ENCODE results near the gene TANGO2.

GRCh38 chr22:20062766-20063083 lies 41.8 kb downstream of the TANGO2 start:
- TF ChIP-seq, protein P1, sequence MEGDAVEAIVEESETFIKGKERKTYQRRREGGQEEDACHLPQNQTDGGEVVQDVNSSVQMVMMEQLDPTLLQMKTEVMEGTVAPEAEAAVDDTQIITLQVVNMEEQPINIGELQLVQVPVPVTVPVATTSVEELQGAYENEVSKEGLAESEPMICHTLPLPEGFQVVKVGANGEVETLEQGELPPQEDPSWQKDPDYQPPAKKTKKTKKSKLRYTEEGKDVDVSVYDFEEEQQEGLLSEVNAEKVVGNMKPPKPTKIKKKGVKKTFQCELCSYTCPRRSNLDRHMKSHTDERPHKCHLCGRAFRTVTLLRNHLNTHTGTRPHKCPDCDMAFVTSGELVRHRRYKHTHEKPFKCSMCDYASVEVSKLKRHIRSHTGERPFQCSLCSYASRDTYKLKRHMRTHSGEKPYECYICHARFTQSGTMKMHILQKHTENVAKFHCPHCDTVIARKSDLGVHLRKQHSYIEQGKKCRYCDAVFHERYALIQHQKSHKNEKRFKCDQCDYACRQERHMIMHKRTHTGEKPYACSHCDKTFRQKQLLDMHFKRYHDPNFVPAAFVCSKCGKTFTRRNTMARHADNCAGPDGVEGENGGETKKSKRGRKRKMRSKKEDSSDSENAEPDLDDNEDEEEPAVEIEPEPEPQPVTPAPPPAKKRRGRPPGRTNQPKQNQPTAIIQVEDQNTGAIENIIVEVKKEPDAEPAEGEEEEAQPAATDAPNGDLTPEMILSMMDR (conservative IDR thresholded peaks at IDR 0.05; ENCODE audit: low read depth, low read length): no peak
- no peak for TF ChIP-seq EZH2 (IDR thresholded peaks at IDR 0.05; ENCODE audit: borderline replicate concordance, low read depth, low read length, poor library complexity, severe bottlenecking)

Data from A673 (cell line).